RCC 7860 (cell line): ENCODE data around the gene INTS7.

ENCODE experiments used
- DNase-seq: peaks from one replicate; pipeline ENCODE4 v3.0.0-alpha.2; 2015; ENCODE audit warnings: low spot score
- FAIRE-seq: peaks from 2 replicates; lab custom pipeline; 2012; peaks lifted over from hg19 to GRCh38; lab: Jason Lieb, UNC

The INTS7 gene

DNA sequence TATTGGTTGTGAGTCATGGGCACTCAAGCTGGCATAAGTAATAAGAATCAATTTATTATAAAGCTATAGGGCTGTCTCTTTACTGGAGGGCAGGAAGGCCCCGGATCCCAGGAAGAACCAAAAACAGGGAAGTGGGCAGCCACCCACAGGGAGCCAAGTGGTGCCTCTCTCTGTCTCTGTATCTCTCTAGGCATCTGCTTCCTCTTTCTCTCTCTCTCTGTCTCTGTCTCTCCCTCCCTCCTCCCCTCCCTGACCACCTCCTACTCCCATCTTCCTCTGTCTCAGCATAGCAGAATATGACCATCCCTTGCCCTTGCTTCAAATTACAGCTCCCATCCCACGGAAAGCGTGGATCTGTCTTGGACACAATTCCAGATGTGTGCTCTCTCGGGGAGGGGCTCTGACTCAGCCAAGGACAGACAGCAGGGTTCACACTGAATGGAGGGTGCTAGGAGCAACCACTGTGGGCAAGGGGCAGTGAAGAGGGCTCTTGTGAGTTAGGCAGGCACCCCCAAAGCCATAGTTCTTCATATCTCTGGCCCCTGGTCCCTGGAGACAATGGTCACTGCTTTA lies 124.4 kb downstream of the INTS7 start:
- DNase-seq (no peak), FAIRE-seq (no peak)

DNA sequence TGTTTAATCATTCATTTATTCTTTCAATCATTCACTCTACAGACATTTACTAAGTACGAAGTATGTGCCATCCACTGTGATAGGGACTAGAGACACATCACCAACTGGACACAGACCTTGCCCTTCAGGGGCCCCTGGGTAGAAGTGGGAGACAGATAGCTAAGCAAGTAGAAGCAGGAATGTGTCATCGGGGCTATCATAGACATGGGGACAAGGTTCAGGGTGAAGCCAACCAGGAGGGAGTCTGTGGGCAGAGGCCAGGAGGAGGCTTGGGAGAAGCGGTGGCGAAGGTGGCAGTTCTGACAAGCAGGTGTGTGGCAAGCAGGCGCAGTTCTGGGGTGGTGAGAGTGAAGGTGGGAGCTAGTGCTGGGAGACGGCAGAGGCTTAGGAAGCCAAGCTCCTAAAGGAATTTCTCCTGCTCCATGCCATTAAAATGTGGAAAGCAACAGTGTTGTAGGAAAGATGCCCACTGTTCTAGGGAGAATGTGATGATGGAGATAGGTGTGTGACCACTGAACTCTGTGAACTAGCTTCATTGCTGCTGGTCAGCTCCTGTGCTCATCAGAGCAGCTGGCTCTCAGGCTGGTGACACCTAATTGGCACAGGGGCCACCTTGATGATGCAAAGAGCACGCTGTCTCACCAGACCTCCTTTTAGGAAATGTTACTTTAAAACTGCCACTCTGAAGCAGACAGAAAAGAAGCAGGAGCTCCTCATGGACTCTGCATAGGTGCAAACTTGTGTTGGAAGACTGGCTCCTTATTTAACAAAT lies 125.1 kb downstream of the INTS7 start:
- no peak for DNase-seq
- FAIRE-seq: no peak

DNA sequence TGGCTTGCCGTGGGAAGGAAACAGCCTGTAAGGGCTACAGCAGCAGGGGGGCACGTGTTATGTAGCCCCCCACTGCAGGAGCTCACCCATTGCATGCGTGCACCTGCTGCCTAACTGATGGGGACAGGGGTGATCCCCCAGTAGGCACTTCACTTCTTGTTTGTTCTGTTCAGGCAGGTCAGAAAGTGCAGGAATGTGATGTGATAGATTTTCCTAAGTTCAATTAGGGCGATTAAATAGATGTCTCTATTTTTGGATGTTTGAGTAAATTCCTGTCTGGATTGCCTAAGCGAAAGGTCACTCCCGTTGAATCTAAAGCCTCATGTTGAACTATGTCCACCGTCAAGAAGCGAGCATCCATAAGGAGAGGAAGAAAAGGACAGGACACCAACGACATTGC lies 126.0 kb downstream of the INTS7 start:
- FAIRE-seq: no peak
- no peak for DNase-seq

DNA sequence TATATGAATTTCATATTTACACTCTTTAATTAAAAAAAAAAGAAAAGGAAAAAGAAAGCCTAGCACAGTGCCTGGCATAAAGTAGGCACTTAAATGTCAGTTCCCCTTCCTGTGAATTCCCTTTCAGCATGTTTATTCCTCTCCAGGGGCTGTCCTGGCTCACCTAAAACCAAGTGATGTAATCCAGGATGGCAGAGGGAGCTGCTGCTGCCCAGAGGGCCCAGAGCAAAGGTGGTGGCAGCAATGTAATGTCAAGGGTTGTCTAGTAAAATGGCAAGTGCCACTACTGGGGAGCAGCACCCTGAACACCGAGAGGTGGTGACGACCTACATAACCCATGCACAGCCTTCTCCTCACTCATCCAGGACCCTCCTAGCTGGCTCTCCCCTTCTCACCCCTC lies 126.4 kb downstream of the INTS7 start:
- FAIRE-seq: no peak
- no peak for DNase-seq

DNA sequence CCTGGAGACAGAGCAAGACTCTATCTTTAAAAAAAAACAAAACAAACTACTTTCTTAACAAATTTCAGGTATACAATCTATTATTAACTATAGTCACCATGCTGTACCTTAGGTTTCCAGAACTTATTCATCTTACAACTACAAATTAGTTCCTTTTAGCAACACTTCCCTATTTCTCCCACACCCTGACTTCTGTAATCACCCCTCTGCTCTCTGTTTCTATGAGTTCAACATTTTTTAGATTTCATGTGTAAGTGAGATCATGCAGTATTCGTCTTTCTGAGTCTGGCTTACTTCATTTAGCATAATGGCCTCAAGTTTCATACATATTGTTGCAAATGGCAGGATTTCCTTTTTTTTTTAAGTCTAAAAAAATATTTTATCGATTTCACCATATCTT lies 126.9 kb downstream of the INTS7 start:
- DNase-seq (no peak), FAIRE-seq (no peak)

DNA sequence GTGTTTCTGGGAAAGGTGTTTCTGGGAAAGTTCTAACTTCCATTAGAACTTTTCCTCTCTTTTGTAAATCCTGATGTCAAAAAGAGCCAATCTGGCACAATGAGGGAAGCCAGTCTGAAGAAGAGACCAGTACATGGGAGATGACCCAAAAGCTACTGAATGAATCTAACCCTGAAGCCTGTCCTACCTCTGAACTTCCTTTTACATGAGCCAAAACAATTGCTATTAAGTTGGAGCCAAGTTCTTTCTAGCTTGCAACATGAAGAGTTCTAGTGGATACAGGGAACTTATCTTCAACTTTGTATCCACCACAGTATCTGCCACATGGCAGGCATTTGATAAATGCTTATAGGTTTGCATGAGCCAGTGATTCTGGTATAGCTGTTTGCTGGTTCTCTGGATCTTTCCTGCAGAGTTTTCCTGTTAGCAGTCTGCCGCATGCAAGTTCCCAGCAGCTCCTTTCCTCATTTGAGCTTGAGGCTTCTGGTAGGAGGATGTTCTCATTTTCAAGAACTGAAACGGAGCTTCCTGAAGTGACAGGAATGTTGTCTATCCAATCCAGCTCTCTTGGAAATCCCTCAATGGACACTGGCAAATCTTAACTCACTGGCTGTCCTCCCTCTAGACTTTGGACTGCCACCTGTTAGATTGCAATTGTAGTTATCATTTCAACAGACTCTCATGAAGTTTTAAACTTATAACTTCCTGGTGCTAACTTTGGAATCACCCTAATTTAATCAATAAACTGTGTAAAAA lies 131.7 kb downstream of the INTS7 start:
- DNase-seq (no peak), FAIRE-seq (no peak)

DNA sequence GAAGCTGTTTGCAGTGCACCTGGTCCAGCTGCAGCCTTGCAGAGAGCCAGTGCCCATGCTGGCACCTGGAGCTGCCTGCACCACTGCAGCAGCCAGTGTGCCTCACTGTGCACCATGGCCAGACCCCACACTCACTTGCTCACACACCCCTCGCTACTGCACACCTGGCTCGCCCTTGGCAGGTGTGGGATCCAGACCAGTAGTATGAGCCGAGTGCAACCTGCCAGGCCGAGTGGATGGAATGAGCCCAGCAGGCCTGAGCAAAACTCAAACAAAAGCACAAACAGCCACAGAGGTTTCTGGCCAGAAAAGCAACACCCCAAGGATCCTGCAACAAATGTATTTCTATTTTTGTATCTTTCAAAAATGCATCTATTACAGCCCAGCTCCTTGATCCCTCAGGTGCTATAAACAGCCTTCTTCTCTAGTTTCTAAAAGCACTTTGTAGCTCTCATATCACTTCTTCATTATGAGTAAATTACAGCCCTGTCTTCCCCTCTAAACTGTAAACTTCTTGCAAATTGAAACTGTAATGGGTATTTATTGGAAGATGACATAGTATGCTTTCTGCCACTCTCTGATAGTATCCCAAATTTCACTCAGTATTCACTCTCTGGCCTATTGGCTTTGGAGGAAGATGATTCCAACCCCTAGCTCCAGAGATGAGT lies 132.6 kb downstream of the INTS7 start:
- FAIRE-seq: no peak

DNA sequence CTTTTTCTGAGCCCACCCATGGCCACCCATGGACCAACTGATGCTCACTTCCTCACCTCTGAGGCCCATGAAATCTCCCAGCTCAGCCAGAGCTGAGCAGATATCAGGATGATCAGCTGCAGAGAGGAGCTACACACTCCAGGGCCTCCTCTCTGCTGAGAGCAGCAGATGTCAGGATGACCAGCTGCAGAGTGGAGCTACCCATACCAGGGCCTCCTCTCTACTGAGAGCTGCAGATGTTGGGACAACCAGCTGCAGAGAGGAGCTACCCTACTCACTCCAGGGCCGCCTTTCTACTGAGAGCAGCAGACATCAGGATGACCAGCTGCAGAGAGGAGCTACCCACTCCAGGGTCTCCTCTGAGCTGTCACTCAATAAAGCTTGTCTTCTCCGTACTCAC lies 133.4 kb downstream of the INTS7 start:
- no peak for FAIRE-seq
- no peak for DNase-seq

More for the DNA sequence above, 132.6 kb downstream of the INTS7 start:
- no peak for DNase-seq

DNA sequence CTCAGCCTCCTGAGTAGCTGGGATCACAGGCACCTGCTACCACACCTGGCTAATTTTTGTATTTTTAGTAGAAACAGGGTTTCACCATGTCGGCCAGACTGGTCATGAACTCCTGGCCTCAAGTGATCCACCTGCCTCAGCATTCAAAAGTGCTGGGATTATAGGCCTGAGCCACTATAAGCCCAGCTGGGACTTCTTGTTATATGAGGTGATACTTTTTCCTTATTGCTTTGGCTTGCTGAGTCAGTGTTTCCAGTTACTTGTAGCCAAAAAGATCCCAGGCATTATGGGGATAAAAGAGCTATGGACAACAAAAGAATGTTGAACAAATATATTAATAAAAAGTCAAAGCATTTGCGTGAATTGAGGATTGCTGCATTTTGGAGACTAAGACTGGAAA lies 134.9 kb downstream of the INTS7 start:
- DNase-seq (no peak), FAIRE-seq (no peak)

DNA sequence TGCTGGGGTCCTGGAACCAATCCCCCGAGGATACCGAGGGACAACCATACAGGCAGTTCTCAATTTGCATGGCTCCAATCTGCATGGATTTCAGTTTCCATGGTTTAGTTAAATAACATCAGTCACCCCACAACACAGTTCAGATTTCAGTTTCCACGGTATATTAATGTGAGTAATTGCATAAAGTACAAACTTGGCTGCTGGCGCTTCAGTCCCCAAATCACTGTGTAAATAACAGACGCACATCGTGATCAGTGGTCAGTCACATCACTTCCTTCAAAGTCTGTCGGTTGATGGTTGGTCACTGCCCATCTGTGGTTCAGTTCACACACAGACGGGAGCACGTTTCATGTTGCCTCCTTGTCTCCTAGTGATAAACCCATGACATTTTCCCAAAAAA lies 138.4 kb downstream of the INTS7 start:
- no peak for DNase-seq

DNA sequence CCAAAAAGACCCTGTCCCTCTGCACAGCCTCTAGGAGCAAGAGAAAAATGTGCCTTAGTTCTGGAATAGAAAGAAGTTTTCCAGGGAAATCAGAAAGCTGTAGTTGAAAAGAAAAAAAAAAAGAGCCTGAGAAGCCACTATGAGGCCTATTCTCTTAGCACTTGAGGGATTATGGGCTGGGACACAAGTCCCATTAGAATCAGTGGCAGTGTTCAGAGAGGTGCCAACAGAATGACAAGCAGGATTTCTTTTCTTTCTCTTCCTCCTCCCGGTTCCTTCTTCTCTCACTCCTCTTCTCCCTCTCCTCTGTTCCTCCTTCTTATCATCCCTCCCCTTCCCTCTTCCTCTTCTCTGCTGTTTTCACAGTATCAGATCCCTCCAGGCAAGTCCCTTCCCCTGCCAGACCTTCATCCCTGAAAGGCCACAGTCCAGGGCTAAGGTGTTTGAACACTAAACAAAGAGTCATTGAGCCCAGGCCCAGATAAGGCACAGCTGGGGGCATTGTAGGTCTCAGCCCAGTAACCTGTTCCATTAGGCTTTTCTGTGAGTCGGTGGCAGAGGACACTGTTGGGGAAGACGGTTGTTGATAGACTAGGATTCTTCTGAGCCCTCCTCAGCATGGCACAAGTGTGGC lies 140.1 kb downstream of the INTS7 start:
- FAIRE-seq: no peak
- DNase-seq: no peak

More for the DNA sequence above, 138.4 kb downstream of the INTS7 start:
- FAIRE-seq: no peak

DNA sequence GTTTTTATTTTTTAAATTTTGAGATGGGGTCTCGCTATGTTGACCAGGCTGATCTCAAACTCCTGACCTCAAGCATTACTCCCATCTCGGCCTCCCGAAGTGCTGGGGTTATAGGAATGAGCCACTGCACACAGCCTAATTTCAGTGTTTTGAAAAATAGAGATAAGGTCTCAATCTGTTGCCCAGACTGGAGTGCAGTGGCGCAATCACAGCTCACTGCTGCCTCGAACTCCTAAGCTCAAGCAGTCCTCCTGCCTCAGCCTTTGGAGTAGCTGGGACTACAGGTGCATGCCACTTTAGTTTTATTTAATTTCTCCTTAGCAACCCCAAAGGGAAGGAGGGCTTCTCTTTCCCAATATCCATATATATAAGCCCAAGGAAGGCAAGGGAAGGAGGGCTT lies 141.0 kb downstream of the INTS7 start:
- DNase-seq: no peak
- FAIRE-seq: no peak

DNA sequence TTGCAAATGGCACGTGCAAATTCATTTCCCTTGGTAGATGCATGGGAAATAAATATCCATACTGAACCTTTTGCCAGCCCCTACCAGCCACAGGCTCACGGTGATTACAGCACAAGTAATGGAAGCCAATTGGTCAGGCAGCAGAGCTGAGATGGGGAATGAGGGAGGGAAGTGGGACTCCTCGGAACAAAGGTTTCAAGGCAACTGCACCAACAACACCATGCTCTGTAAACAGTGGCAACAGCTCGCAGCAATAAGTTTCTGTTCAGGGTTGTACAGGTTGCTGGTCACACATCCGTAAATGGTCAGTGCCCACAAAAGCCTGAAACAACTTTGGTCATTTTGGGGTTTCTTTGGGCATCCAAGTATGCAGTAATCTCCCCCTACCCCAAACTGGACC lies 142.1 kb downstream of the INTS7 start:
- no peak for FAIRE-seq
- no peak for DNase-seq

DNA sequence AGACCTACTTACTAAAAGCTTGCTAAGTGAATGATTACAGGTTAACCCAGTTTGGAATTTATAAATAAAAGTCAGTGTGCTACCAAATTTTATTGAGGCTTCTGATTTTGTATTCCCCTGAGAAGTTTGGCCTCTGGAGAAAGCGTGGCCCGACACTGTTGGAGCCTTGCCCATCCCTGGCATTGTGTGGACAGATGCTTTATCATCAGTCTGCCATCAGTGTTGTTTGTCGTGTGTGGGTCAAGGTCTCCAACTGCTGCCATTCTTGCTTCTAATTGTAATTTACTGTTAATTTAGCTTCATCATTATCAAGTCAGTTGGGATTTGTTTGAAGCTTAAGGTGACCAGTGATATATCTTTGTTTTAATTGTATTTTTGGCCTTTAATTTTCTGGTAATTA lies 142.8 kb downstream of the INTS7 start:
- DNase-seq (no peak), FAIRE-seq (no peak)

DNA sequence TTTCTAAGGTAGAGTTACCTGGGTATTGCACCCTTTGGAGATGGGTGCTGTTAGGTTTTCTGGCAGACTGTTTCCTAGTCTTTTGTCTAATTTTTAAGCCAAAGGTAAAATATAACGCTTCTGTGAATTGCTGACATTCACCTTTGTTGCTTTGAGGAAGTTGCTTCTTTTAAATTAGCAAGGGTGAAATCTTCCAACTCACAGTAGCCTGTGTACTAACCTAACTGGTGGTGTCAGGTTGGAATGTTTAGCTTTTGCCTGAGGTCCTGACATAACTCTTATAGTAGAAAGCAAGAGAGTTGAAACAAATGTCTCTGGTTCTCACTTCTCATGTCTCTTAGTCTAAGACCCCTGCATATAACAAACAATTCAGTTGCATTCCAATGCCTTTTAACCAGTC lies 143.6 kb downstream of the INTS7 start:
- FAIRE-seq (no peak), DNase-seq (no peak)
